ENCODE data around the gene POU2F1.

Gene POU2F1

GRCh38 chr1:167182571-167183320 is 37.9 kb upstream of the POU2F1 start:
- Mint-ChIP-seq H3K4me1 (no peaks in the 10 kb centered on the region), H3K27ac (no peak overlapping the region), H3K36me3 (ENCODE audit: low read depth) (no peaks in the 10 kb centered on the region), H3K9me3 (no peaks in the 10 kb centered on the region), H3K4me3 (no peak overlapping the region), H3K27me3 (ENCODE audit: low read depth) (peaks cover 3% of the 10 kb centered on the region)
- no peak for TF ChIP-seq CTCF (IDR thresholded peaks at IDR 0.05; ENCODE audit: unreplicated experiment in 3 of 3)

DNA sequence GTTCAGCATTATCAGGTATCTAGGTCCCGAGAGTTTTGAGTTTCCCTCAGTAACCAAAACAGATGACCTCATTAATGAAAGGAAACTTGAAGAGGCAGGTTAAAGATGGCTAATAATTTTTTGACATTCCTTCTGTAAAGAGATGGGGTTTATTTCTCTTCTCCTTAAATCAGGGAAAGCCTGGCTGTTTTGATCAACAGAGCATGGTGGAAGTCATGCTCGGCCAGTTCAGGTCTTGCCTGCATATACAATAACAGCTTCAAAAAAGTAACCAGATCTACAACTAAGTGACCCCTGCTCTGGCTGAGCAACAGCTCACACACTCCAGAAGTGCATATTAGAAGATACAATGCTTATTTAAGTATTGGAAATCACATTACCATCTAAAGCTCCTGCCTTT is 36.6 kb upstream of the POU2F1 start:
- Mint-ChIP-seq H3K9me3 (no peaks in the 10 kb centered on the region), H3K27me3 (ENCODE audit: low read depth) (peaks cover 3% of the 10 kb centered on the region), H3K4me3 (no peak overlapping the region), H3K4me1 (no peaks in the 10 kb centered on the region), H3K36me3 (ENCODE audit: low read depth) (no peaks in the 10 kb centered on the region), H3K27ac (no peak overlapping the region)
- TF ChIP-seq CTCF (IDR thresholded peaks at IDR 0.05; ENCODE audit: unreplicated experiment in 3 of 3) = no peak

DNA sequence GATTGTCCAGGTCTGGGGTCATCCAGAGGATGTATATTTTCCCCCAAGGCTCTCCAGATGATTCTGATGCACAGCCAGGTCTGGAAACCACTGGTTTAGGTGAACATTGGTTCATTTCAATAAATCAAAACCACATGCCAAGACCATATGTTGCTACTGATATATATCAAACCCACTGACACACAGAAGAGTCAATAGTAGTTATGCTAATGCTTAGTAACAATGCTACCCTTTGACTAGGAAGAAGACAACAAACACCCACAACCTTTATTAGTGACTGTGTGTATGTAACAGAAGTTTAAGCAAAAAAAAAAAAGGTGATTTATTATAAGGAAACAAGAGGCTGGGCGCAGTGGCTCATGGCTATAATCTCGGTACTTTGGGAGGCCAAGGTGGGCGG is 35.6 kb upstream of the POU2F1 start:
- Mint-ChIP-seq H3K9me3 (no peaks in the 10 kb centered on the region), H3K36me3 (ENCODE audit: low read depth) (no peaks in the 10 kb centered on the region), H3K4me3 (no peak overlapping the region), H3K27ac (no peak overlapping the region), H3K27me3 (ENCODE audit: low read depth) (peaks cover 3% of the 10 kb centered on the region), H3K4me1 (no peaks in the 10 kb centered on the region)
- no peak for TF ChIP-seq CTCF (IDR thresholded peaks at IDR 0.05; ENCODE audit: unreplicated experiment in 3 of 3)

GRCh38 chr1:167185974-167186657 is 34.6 kb upstream of the POU2F1 start:
- no peak overlapping the region for H3K27ac Mint-ChIP-seq
- H3K27me3 Mint-ChIP-seq (ENCODE audit: low read depth) = peaks cover 3% of the 10 kb centered on the region
- no peak overlapping the region for H3K4me3 Mint-ChIP-seq
- H3K4me1 Mint-ChIP-seq = no peaks in the 10 kb centered on the region
- no peak for TF ChIP-seq CTCF (IDR thresholded peaks at IDR 0.05; ENCODE audit: unreplicated experiment in 3 of 3)
- H3K36me3 Mint-ChIP-seq (ENCODE audit: low read depth) = no peaks in the 10 kb centered on the region
- peaks cover 3% of the 10 kb centered on the region for H3K9me3 Mint-ChIP-seq

GRCh38 chr1:167186771-167187170 is 33.9 kb upstream of the POU2F1 start:
- Mint-ChIP-seq H3K9me3 (peaks cover 3% of the 10 kb centered on the region), H3K4me3 (no peak overlapping the region), H3K36me3 (ENCODE audit: low read depth) (no peaks in the 10 kb centered on the region), H3K4me1 (no peaks in the 10 kb centered on the region), H3K27ac (no peak overlapping the region), H3K27me3 (ENCODE audit: low read depth) (peaks cover 3% of the 10 kb centered on the region)
- TF ChIP-seq CTCF (IDR thresholded peaks at IDR 0.05; ENCODE audit: unreplicated experiment in 3 of 3) = no peak
